ENCODE measurements around the gene CUL4A.

CUL4A gene

DNA sequence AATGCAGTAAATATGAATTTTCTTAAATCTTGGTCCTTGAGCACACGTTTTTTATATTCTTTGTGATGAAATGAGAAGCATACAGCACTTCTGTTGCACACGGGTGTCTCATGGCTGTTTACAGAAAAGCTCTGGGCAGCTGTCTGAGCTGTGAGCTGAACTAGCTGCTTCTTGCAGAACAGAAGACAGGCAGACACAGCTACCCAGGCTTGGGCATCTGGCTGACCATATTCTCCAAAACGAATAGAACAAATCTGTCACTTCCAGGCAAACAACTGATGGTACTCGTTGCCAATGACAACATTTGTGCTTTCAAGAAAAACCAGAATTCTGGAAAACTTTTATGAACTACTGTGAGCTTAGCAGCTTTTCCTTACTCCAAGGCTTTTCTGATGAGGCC is 17.1 kb upstream of the CUL4A start:
- H3K36me3 ChIP-seq (ENCODE audit: control insufficient read depth, low read length): peaks cover 88% of the 10 kb centered on the region
- no peaks in the 10 kb centered on the region for H3K9me2 ChIP-seq (replicated peaks; ENCODE audit: control insufficient read depth, low read length)
- H3K27ac ChIP-seq (ENCODE audit: low read depth, low read length): no peak overlapping the region
- H3K4me1 ChIP-seq (ENCODE audit: control insufficient read depth, low read length): no peaks in the 10 kb centered on the region
- no peaks in the 10 kb centered on the region for H4K20me1 ChIP-seq (ENCODE audit: control insufficient read depth, insufficient read depth, low read depth, low read length)
- no peaks in the 10 kb centered on the region for H3K27me3 ChIP-seq (ENCODE audit: control insufficient read depth, low read length)
- no peaks in the 10 kb centered on the region for H3F3A ChIP-seq (ENCODE audit: control insufficient read depth, insufficient read depth)
- no peak overlapping the region for H3K4me3 ChIP-seq (ENCODE audit: low read length)
- no peak overlapping the region for H3K4me2 ChIP-seq (ENCODE audit: low read length)
- no peaks in the 10 kb centered on the region; the same call in 1 of the 2 replicates for H3K79me2 ChIP-seq (ENCODE audit: control insufficient read depth, low read length)
- TF ChIP-seq, protein P1, sequence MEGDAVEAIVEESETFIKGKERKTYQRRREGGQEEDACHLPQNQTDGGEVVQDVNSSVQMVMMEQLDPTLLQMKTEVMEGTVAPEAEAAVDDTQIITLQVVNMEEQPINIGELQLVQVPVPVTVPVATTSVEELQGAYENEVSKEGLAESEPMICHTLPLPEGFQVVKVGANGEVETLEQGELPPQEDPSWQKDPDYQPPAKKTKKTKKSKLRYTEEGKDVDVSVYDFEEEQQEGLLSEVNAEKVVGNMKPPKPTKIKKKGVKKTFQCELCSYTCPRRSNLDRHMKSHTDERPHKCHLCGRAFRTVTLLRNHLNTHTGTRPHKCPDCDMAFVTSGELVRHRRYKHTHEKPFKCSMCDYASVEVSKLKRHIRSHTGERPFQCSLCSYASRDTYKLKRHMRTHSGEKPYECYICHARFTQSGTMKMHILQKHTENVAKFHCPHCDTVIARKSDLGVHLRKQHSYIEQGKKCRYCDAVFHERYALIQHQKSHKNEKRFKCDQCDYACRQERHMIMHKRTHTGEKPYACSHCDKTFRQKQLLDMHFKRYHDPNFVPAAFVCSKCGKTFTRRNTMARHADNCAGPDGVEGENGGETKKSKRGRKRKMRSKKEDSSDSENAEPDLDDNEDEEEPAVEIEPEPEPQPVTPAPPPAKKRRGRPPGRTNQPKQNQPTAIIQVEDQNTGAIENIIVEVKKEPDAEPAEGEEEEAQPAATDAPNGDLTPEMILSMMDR (IDR thresholded peaks at IDR 0.05; ENCODE audit: low read depth, low read length, poor library complexity, severe bottlenecking): no peak
- no peak for TF ChIP-seq EZH2phosphoT487 (IDR thresholded peaks at IDR 0.05; ENCODE audit: borderline replicate concordance, low read length)
- no peaks in the 10 kb centered on the region for H3K9me3 ChIP-seq (ENCODE audit: control insufficient read depth, insufficient read depth, low read length)

GRCh38 chr13:113192902-113193301 is 16.5 kb upstream of the CUL4A start:
- Histone ChIP-seq H4K20me1 (ENCODE audit: control insufficient read depth, insufficient read depth, low read depth, low read length) (no peaks in the 10 kb centered on the region), H3K27me3 (ENCODE audit: control insufficient read depth, low read length) (no peaks in the 10 kb centered on the region), H3K4me1 (ENCODE audit: control insufficient read depth, low read length) (no peaks in the 10 kb centered on the region), H3K4me3 (ENCODE audit: low read length) (no peak overlapping the region), H3K9me3 (ENCODE audit: control insufficient read depth, insufficient read depth, low read length) (no peaks in the 10 kb centered on the region), H3K79me2 (ENCODE audit: control insufficient read depth, low read length) (no peaks in the 10 kb centered on the region), H3K36me3 (ENCODE audit: control insufficient read depth, low read length) (peaks cover 88% of the 10 kb centered on the region), H3K4me2 (ENCODE audit: low read length) (no peak overlapping the region), H3K27ac (ENCODE audit: low read depth, low read length) (no peak overlapping the region), H3F3A (ENCODE audit: control insufficient read depth, insufficient read depth) (no peaks in the 10 kb centered on the region), H3K9me2 (replicated peaks; ENCODE audit: control insufficient read depth, low read length) (no peaks in the 10 kb centered on the region)
- TF ChIP-seq, protein P1 (IDR thresholded peaks at IDR 0.05; ENCODE audit: low read depth, low read length, poor library complexity, severe bottlenecking): no peak
- no peak for TF ChIP-seq EZH2phosphoT487 (IDR thresholded peaks at IDR 0.05; ENCODE audit: borderline replicate concordance, low read length)

- Histone ChIP-seq H3F3A (ENCODE audit: control insufficient read depth, insufficient read depth) (no peaks in the 10 kb centered on the region), H3K4me3 (ENCODE audit: low read length) (no peak overlapping the region), H3K27ac (ENCODE audit: low read depth, low read length) (no peak overlapping the region), H3K9me3 (ENCODE audit: control insufficient read depth, insufficient read depth, low read length) (no peaks in the 10 kb centered on the region), H4K20me1 (ENCODE audit: control insufficient read depth, insufficient read depth, low read depth, low read length) (no peaks in the 10 kb centered on the region), H3K4me2 (ENCODE audit: low read length) (no peak overlapping the region), H3K4me1 (ENCODE audit: control insufficient read depth, low read length) (no peaks in the 10 kb centered on the region), H3K79me2 (ENCODE audit: control insufficient read depth, low read length) (peaks cover 17% of the 10 kb centered on the region), H3K9me2 (replicated peaks; ENCODE audit: control insufficient read depth, low read length) (no peaks in the 10 kb centered on the region), H3K36me3 (ENCODE audit: control insufficient read depth, low read length) (peaks cover 93% of the 10 kb centered on the region), H3K27me3 (ENCODE audit: control insufficient read depth, low read length) (no peaks in the 10 kb centered on the region)
- TF ChIP-seq, protein P1 (IDR thresholded peaks at IDR 0.05; ENCODE audit: low read depth, low read length, poor library complexity, severe bottlenecking): no peak
- TF ChIP-seq EZH2phosphoT487 (IDR thresholded peaks at IDR 0.05; ENCODE audit: borderline replicate concordance, low read length): no peak
These were observed 14.1 kb upstream of the CUL4A start for GRCh38 chr13:113195360-113195759.
